ENCODE measurements around the gene CNIH4.
"Not testable (repeated sequence)": the region's sequence is repeated elsewhere in the genome, so short reads cannot be mapped to it uniquely, and the experiment has no call there.

The CNIH4 gene

DNA sequence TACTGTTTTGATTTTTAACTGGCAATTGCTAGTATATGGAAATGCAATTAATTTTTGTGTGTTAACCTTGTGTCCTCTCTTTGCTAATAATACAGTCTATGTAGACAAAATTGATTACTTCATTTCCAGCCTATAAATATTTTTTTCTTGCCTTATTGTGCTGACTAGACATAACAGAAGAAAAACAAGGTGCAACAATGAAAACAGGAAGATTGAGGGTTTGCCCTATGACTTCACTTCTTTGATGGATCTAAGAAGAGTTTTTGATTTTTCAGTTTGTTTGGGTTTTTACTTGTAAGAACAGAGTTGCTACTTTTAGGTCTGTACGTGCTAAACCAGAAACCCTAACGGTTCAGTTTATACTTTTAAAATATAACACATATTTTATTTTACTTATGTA lies 8.5 kb upstream of the CNIH4 start:
- DNase-seq (ENCODE audit: low read depth in 2 of 2), result no peak

DNA sequence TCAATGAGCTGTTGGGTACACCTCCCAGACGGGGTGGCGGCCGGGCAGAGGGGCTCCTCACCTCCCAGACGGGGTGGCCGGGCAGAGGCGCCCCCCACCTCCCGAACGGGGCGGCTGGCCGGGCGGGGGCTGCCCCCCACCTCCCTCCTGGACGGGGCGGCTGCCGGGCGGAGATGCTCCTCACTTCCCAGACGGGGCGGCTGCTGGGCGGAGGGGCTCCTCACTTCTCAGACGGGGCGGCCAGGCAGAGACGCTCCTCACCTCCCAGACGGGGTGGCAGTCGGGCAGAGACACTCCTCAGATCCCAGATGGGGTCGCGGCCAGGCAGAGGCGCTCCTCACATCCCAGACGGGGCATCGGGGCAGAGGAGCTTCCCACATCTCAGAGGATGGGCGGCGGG lies 7.0 kb upstream of the CNIH4 start:
- DNase-seq (ENCODE audit: low read depth in 2 of 2), result not testable (repeated sequence)

DNA sequence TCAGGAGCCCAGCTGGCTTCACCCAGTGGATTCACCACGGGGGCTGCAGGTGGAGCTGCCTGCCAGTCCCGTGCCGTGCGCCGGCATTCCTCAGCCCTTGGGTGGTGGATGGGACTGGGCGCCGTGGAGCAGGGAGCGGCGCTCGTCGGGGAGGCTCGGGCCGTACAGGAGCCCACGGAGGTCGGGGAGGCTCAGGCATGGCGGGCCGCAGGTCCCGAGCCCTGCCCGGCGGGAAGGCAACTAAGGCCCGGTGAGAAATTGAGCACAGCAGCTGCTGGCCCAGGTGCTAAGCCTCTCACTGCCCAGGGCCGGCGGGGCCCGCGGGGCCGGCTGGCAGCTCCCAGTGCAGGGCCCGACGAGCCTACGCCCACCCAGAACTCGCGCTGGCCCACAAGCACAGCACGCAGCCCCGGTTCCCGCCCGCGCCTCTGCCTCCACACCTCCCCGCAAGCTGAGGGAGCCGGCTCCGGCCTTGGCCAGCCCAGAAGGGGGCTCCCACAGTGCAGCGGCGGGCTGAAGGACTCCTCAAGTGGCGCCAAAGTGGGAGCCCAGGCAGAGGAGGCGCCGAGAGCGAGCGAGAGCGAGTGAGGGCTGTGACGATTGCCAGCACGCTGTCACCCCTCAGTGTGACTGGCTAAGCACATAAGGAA lies 4.1 kb upstream of the CNIH4 start:
- DNase-seq (ENCODE audit: low read depth in 2 of 2), result not testable (repeated sequence)

DNA sequence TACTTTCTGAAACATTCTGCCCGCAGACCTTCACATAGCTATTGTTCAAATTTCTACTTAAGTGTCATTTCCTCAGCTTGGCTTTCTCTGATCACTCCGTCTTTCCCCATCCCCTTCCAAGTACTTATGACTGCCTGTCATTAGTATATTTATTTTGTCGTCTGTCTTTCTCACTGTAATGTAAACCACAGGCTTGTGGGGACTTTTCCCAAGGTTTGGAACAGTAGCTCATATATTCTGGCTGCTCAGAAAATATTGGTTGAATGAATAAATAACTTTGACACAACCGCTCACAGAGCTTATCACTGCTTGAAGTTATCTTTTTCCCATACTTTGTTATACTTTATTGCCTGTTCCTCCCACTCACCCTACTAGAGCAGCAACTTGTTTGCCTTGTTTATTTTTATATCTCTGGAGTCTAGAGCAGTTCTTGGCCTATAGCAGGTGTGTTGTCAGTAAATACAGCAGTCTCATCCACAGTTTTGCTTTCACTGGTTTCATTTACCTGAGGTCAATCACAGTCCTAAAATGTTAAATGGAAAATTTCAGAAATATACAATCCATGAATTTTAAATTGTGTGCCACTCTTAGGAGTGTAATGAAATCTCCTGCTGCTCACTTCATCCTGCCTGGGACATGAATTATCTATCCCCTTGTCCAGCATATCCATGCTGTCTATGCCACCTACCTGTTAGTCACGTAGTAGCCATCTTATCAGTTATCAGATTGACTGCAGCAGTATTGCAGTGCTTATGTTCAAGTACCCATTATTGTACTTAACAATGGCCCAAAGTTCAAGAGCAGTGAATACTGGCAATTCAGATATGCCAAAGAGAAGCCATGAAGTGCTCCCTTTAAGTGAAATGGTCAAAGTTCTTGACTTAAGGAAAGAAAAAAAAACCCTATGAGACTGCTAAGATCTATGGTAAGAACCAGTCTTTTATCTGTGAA lies 2.4 kb upstream of the CNIH4 start:
- no peak for DNase-seq (ENCODE audit: low read depth in 2 of 2)

DNA sequence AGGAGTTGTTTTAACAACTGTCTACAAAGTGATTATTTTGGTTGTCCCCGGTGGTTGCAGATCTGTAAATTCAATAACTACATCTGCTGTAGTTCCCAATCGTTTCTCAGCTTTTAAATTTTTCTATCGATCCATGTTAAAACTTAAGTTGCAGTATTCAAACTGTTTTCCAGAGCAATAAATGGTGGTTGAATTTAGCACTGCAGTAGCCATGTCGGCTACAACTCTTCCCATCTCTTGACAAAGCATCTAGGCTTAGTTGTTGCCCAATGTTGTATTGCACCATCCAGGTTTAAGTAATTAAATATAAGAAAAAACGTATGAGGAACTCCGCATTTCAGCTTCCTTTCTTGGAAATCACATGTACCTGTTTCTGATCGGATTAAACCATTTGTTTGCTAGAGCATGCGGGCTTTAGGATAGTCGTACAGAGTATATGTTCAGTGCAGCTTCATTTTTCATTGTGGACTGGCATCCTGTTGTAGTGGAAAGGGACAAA lies 996 bp downstream of the CNIH4 start:
- DNase-seq (ENCODE audit: low read depth in 2 of 2), result no peak

DNA sequence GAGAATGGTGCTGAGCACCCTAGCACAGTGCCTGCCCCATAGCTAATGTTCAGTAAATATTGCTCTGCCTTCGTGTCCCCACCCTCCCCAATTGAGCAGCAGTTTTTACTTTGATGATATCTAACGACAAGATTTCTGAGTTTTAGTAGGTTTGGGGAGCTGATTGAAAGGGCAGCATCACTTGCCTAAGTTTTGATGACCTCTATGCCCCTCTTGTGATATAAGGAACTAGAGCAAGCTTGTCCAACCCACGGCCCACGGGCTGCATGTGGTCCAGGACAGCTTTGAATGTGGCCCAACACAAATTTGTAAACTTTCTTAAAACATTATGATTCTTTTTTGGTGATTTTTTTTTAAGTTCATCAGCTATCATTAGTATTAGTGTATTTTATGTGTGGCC lies 1.6 kb downstream of the CNIH4 start:
- no peak for DNase-seq (ENCODE audit: low read depth in 2 of 2)

DNA sequence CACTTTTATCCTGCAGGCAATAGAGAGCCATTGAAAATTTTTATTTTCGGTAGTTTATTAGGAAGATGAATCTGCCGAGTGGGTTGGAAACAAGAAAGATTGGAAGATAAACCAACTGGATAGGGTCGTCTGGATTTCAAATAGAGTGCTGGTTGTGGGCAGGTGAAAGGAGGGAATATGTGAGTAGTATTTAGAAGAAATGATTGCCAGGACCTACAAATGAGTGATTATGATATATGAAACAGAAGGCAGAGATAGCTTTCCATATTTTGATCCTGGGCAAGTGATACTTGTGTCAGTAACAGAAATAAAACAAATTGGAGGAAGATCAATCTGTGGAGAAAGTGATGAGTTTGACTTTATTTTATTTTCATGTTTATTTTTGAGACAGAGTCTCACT lies 2.5 kb downstream of the CNIH4 start:
- DNase-seq (ENCODE audit: low read depth in 2 of 2), result no peak

DNA sequence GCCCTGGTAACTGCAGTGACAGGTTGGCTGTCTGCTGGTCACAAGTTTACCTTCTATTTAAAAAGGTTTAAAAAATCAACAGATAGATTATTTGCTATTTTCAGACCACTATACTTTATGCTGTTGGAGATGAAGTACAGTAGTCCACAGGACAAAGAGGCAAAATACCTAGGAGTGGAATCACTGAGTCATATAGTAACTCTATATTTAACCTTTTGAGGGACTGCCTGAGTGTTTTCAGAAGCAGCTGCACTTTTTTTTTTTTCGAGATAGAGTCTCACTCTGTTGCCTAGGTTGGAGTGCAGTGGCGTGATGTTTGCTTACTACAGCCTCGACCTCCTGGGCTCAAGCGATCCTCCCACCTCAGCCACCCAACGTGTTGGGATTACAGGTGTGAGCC lies 11.7 kb downstream of the CNIH4 start:
- no peak for DNase-seq (ENCODE audit: low read depth in 2 of 2)

DNA sequence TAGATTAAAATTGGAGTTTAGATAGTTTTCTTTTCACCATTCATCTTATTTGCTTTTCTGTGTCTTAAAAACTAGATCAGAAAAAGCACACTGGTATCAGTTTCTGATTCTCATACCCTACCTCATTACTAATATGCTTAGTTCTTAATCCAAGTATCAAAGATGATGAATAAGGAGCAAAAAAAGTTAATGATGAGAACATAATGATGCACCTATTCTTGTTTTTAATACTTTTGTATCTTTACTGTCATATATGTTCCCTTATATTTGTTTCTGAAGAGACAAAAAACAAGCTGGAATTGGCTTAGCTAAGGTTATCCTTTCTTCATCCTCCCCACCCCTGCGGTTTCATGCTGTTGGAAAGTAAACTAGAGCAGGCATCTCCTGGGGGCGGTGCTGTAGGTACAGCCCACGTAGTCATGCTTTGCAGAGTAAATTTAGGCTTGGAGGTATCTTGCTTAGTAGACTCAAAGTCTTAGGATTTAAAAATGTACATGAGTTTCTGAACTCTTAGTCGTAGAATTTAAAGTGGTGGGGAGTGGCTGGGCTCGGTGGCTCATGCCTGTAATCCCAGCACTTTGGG lies 16.4 kb downstream of the CNIH4 start:
- DNase-seq (ENCODE audit: low read depth in 2 of 2), result no peak

DNA sequence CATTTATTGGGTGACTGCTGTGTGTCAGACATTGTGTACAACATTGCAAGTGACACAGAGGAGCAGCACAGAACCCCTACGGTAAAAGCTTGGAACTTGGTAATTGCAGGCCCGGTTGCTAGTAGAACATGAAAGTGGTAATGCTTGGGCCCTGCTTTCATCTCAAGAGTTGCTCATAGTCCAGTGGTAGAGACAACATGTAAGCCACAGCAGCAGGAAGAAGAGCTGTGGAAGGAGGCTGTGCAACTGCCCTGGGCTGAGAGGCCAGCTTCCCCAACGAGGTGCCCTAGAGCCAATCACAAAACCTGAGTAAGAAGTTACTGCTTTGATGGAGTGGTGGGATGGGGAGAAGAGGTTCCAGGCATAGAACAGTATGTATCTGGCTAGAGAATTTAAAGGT lies 18.4 kb downstream of the CNIH4 start:
- no peak for DNase-seq (ENCODE audit: low read depth in 2 of 2)

DNA sequence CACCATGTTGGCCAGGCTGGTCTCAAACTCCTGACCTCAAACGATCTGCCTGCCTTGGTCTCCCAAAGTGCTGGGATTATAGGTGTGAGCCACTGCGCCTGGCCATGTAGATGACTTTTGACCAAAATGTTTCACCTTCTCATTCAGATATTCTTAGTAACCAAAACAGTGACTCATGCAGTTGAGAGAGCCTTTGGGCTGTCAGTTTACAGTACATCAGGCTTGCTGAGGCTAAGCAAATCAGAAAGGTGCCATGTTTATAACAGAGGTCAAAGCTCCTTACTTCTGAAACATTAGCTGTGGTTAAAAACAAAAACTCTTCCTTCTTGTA lies 21.0 kb downstream of the CNIH4 start:
- peak in 1 of 2 experiments; percentile 19 for DNase-seq (ENCODE audit: low read depth in 2 of 2)

DNA sequence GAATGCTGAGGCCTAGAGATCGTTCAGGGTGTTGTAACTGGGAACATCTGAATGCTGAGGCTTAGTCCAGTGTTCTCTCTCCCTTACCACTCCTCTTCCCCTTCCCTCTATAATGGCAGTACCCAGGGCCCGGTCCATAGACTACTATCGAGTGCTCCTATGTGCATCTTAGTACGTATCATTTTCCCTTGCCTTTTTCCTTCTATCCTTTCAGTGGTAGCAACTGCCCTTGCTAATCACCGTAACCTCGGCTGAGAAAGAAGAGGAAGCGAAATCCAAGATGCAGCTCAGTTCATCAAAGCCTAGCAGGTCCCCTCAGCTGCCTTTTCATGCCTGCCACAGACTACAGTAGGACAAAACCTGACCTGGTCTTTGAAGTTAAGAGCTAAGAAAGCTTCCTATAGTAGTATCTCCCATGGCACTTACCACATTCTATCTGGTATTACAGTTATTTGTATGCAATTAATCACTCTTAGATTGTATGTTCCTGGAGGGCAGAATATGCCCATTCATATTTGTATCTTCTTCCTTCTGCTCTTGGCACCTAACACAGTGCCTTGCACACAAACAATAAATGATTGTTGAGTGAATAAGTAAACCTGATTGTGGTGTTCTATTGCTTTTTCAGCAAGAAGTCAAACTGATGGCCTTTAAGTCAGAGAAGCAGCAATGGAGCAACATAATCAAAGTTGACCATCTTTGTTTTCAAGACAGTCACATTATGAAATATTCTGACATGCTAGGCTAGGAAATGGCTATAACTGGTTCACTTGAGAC lies 22.4 kb downstream of the CNIH4 start:
- DNase-seq (ENCODE audit: low read depth in 2 of 2), result no peak

DNA sequence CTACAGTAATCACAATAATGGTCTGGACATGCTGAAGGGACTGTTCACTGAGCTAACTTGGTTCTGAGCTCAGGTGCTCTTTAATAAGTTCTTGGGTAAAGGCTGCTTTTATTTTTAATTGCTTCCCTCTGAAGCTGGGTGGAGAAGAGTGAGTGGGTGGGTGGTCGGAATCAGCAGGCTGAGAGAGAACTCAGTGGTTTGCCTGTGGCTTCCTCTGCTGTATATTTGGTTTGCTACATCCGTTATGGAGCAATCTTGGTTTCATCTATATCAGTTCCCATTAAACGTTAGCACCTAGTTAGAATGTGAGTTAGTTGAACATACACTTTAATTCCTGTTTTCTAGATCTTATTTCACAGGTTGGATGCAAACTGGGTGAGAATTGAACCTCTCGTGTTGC lies 23.3 kb downstream of the CNIH4 start:
- peak; percentile 15 to 41 for DNase-seq (ENCODE audit: low read depth in 2 of 2)

DNA sequence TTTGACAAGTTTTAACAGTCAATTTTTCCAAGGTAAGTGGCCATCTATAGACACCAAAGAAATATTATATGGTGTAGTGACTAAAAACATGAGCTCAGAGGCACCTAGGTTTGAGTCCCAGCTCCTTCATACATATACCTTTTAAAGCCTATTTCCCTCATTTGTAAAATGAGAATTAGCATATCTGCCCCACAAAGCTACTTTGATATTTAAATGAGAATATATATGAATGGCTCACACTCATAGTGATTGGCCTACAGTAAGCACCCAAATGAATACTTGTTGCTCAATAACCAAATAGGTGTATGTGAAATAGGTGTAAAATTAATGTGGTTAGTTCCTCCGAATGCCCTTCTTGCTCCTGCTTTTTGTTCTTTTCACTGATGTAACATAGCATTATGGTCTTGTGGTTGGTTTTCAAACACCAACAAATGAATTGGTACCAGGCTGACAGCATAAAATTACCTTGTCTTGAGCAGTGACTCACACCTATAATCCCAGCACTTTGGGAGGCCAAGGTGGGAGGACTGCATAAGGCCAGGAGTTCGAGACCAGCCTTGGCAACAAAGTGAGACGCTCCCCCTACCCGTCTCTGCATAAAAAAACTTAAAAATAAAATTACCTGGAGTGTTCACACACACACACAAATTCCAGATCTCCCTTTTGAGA lies 25.3 kb downstream of the CNIH4 start:
- DNase-seq (ENCODE audit: low read depth in 2 of 2), result no peak

DNA sequence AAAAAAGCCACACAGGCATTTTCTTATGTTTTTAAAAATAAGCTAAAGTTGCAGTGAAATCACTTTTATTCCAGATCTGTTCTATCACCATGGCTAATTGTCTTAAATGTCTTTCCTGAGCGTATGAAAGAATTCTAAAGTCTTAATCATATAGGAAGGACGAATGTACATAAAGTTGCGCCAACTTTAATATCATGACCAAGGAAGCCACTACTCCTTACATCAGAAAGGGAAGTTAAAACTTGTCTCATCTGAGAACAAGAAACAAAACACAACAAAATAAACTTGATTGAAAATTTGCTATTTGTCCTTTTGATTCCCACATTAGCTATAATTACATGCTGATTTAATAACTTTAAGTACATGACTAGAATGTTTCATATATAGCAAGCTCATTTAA lies 26.5 kb downstream of the CNIH4 start:
- no peak for DNase-seq (ENCODE audit: low read depth in 2 of 2)

DNA sequence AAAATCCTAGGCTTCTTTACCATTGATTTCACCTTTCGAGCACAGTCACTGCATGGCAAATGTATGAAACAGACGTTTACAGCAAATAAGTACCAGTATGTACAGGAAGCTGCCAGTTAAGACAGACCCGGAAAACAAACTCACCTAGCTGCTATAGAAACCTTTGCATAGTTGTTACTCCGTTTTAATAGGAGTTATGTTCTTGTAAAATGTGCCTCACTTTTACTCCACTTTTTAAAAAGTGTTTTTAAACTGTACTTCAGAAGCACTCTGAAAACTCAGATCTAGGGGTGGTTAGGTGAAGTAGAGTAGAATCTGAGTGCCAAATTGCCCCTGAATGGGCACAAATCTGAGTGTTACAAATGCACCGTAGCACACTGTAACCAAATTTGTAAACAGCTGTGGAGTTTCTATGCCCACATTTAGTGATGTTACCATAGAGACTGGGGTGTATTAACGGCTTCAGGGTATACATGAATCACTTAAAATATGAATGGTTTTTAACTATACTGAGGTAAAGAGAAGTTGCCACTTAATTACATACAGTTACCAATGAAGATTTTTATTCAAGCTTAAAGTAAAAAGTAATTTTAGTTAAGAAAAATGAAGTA lies 30.7 kb downstream of the CNIH4 start:
- no peak for DNase-seq (ENCODE audit: low read depth in 2 of 2)

DNA sequence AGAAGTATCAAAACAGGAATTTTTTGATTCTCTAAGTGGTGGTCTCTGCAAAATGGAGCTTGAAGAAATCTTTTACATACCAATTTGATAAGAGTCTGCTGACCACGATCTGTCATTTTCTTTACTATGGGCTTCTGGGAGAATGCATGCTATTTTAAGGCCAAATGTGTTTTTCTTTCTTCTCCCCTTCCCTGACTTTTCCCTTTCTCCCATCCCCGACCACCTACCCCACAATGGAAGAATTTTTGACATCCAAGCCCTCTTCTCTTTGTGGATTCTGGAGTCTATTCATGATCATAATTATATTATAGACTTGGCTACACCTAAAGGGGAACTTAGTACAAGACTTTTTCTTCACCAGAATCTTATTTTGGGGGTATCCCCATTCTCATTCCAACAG lies 31.3 kb downstream of the CNIH4 start:
- DNase-seq (ENCODE audit: low read depth in 2 of 2), result no peak

DNA sequence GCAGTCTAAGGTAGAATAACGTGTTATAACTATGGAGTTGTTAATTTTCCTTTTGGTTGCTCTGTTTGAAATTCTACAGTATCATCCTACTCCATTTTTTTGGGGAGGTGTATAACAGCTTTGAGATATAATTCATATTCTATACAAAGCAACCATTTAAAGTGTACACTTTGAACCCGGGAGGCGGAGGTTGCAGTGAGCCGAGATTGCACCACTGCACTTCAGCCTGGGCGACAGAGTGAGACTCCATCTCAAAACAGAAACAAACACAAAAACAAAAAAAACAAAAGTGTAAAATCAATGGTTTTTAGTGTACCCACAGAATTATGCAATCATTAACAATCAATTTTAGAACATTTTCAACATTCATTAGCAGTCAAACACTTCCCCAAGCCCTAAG lies 33.8 kb downstream of the CNIH4 start:
- DNase-seq (ENCODE audit: low read depth in 2 of 2), result no peak

DNA sequence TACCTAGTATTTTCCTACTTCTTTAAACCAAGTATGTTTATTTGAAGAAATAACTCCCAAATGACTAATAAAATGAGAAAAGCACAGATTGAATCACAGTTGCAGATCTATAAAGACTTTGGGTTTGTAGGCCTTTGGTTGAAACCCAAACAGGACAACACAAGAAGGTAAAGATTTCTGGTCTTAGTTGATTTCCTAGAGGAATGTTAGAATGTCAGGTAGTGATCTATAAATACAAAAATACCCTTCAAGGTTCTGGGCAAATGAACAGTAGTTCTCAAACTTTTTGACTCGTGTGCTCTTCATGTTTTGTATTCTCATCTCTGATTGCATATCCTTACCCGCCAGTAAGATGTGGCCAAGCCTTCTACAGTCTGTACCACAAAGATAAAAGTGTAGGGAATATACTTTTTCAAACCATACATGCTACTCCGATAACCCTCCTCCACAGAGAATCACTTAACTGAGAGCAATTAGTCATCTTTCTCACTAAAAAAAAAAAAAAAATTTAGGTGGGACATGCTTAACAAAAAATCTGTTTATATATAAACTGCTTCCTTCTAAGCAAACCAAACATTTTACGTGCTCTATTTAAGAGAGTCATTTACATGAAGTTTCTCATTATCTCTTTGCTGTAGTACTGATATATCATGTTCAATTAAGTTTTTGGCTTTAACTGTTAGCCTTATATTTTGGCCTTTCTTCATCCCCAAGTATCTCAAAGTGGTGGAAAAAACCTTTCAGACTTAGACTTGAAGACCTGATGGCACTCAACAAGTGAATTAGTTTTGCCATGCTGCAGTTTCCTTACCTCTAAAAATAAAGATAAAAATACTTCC lies 36.0 kb downstream of the CNIH4 start:
- DNase-seq (ENCODE audit: low read depth in 2 of 2), result no peak

DNA sequence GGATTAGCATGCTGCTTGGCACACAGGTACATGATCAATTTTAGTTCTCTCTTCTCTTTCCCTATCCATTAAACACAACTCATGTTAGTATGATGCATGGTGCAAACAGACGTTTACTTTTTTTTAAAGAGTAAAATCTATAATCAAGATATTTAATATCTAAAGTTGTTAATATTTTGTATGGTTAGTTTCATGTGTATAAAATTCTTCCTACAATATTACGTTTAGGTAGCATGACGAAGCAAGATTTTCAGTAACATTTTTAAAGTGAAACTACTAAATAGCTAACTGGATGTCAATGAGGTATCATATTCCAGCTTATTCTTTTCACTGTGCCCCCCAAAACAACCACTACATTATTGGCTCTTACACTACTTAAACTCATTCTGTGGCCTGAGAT lies 36.6 kb downstream of the CNIH4 start:
- DNase-seq (ENCODE audit: low read depth in 2 of 2), result no peak

Measured in stimulated activated CD4-positive, alpha-beta T cell treated with anti-CD3 and anti-CD28 coated beads, Interleukin-12 subunit alpha, Interleukin-12 subunit beta, amount 100 ng/mL, for 24 hours (primary cell).